IMR-90 (cell line): ENCODE data around the gene GRAMD2A.

ENCODE experiments used
- BHLHE40 ChIP-seq: fragments of 150-350 bp; IDR thresholded peaks from 2 replicates; pipeline ENCODE4 v1.6.1; 2016; ENCODE audit warnings: mild to moderate bottlenecking, low read depth, low read length
- CEBPB ChIP-seq: IDR thresholded peaks from 2 replicates; pipeline ENCODE4 v1.6.1; 2012; ENCODE audit warnings: low read depth, low read length, improper control_type of control experiment
- FOS ChIP-seq: fragments of 150-350 bp; IDR thresholded peaks from 2 replicates; pipeline ENCODE4 v1.6.1; 2016; ENCODE audit warnings: low read depth, low read length
- MAFK ChIP-seq: IDR thresholded peaks from 2 replicates; pipeline ENCODE4 v1.6.1; 2012; ENCODE audit warnings: low read depth, low read length, improper control_type of control experiment
- MAZ ChIP-seq: IDR thresholded peaks from 2 replicates; pipeline ENCODE4 v1.6.1; 2012; ENCODE audit warnings: low read depth, mild to moderate bottlenecking, low read length, improper control_type of control experiment, moderate library complexity, borderline replicate concordance
- MXI1 ChIP-seq: IDR thresholded peaks from 2 replicates; pipeline ENCODE4 v1.6.1; 2012; ENCODE audit warnings: low read depth, mild to moderate bottlenecking, low read length, moderate library complexity, borderline replicate concordance
- POLR2A ChIP-seq: IDR thresholded peaks from 2 replicates; pipeline ENCODE4 v1.6.1; 2012; ENCODE audit warnings: mild to moderate bottlenecking, low read depth, low read length
- RAD21 ChIP-seq: IDR thresholded peaks from 2 replicates; pipeline ENCODE4 v1.6.1; 2012; ENCODE audit warnings: low read length, improper control_type of control experiment
- RCOR1 ChIP-seq: IDR thresholded peaks from 2 replicates; pipeline ENCODE4 v1.6.1; 2012; ENCODE audit warnings: mild to moderate bottlenecking, low read length, improper control_type of control experiment; ENCODE audit not compliant: insufficient replicate concordance
- RFX5 ChIP-seq: IDR thresholded peaks from 2 replicates; pipeline ENCODE4 v1.8.0; 2012; ENCODE audit warnings: low read depth, mild to moderate bottlenecking, low read length, moderate library complexity
- SMC3 ChIP-seq: fragments of 150-350 bp; IDR thresholded peaks from 2 replicates; pipeline ENCODE4 v1.6.1; 2016; ENCODE audit warnings: low read depth, mild to moderate bottlenecking, antibody characterized with exemption, low read length, moderate library complexity
- TF ChIP-seq, protein P1 (sequence below): conservative IDR thresholded peaks from 2 replicates; pipeline ENCODE4 v1.5.1; 2012; ENCODE audit warnings: mild to moderate bottlenecking, low read depth, low read length, improper control_type of control experiment
- TF ChIP-seq, protein P2 (sequence below): fragments of 150-350 bp; IDR thresholded peaks from 2 replicates; pipeline ENCODE4 v1.6.1; 2017; ENCODE audit warnings: mild to moderate bottlenecking, antibody characterized with exemption, low read length, low read depth
- TF ChIP-seq, protein P3 (sequence below): fragments of 150-350 bp; IDR thresholded peaks from 2 replicates; pipeline ENCODE4 v1.6.1; 2016; ENCODE audit warnings: low read depth, mild to moderate bottlenecking, low read length, moderate library complexity, borderline replicate concordance

DNA sequence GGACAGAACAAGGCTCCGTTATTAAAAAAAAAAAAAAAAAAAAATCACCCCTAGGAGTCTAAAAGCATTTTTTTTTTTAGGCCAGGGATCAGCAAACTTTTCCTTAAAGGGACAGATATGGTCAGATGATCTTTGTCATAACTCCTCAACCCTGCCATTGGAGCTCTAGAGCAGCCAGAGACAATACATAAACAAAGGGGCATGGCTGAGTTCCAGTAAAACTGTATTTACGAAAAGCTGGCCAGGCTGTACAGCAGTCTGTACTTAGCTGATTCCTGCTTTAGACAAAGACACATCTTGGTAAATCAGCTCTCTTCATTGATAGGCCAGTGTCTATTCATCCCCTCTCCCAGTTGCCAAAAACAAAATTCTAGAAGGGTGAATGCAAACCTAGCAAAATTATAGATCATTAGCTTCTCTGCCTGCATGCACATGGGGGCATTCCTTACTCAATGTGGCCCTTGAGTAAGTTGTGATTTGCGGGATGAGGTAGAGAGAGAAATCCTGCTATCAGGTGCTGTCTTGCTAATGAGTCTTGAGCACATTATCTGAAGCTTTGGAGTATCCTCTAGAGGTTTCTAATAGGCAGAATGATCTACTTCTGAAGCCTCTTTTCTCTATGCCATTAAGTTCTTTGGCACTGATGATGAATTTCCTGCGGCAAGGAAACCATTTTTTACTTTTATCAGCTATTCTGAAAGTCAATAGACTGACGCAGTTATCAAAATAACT, 44.2 kb downstream of the GRAMD2A start:
- TF ChIP-seq, protein P1, sequence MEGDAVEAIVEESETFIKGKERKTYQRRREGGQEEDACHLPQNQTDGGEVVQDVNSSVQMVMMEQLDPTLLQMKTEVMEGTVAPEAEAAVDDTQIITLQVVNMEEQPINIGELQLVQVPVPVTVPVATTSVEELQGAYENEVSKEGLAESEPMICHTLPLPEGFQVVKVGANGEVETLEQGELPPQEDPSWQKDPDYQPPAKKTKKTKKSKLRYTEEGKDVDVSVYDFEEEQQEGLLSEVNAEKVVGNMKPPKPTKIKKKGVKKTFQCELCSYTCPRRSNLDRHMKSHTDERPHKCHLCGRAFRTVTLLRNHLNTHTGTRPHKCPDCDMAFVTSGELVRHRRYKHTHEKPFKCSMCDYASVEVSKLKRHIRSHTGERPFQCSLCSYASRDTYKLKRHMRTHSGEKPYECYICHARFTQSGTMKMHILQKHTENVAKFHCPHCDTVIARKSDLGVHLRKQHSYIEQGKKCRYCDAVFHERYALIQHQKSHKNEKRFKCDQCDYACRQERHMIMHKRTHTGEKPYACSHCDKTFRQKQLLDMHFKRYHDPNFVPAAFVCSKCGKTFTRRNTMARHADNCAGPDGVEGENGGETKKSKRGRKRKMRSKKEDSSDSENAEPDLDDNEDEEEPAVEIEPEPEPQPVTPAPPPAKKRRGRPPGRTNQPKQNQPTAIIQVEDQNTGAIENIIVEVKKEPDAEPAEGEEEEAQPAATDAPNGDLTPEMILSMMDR = no peak
- TF ChIP-seq POLR2A (no peak), SMC3 (no peak), MAZ (no peak), MXI1 (no peak), CEBPB (no peak), RAD21 (no peak), FOS (no peak), MAFK (no peak), RFX5 (no peak), BHLHE40 (no peak), RCOR1 (no peak)
- TF ChIP-seq, protein P2, sequence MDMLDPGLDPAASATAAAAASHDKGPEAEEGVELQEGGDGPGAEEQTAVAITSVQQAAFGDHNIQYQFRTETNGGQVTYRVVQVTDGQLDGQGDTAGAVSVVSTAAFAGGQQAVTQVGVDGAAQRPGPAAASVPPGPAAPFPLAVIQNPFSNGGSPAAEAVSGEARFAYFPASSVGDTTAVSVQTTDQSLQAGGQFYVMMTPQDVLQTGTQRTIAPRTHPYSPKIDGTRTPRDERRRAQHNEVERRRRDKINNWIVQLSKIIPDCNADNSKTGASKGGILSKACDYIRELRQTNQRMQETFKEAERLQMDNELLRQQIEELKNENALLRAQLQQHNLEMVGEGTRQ = no peak
- TF ChIP-seq, protein P3, sequence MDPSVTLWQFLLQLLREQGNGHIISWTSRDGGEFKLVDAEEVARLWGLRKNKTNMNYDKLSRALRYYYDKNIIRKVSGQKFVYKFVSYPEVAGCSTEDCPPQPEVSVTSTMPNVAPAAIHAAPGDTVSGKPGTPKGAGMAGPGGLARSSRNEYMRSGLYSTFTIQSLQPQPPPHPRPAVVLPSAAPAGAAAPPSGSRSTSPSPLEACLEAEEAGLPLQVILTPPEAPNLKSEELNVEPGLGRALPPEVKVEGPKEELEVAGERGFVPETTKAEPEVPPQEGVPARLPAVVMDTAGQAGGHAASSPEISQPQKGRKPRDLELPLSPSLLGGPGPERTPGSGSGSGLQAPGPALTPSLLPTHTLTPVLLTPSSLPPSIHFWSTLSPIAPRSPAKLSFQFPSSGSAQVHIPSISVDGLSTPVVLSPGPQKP = no peak
